Tibial nerve (tissue), 4 donors: ENCODE measurements around the gene SLC12A1.

Experiments used
- EP300 ChIP-seq, 2 donors: sonication (generic); formaldehyde crosslinking; IDR thresholded peaks; one replicate each; pipeline ENCODE4 v1.6.1; 2017; ENCODE audit warnings: antibody characterized with exemption in 2 of 2, mild to moderate bottlenecking in 1 of 2
- POLR2A ChIP-seq, 2 donors: fragments of 450-650 bp; IDR thresholded peaks; one replicate each; pipeline ENCODE4 v1.6.1; 2017; ENCODE audit warnings: antibody characterized with exemption in 2 of 2, mild to moderate bottlenecking in 2 of 2, moderate library complexity in 2 of 2
- TF ChIP-seq, protein P1 (sequence below), 5 experiments: fragments of 200-600 bp in 3 of 5; fragments of 450-650 bp in 2 of 5; sonication (generic) in 3 of 5; IDR thresholded peaks; one replicate each; pipeline ENCODE4 v1.5.1; 2016 to 2019; ENCODE audit warnings: antibody characterized with exemption in 5 of 5, mild to moderate bottlenecking in 3 of 5, moderate library complexity in 2 of 5

DNA sequence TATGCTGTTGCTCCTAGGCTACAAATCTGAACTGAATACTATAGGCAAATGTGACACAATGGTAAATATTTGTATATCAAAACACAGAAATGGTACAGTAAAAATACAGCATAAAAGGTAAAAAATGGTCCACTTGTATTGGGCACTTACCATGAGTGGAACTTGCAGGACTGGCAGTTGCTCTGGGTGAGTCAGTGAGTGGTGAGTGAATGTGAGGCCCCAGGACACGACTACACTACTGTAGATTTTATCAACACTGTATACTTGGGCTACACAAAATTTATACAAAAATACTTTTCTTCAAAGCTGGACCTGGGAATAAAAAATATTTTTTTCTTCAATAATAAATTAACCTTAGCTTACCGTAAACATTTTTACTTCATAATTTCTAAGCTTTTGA lies 83.5 kb downstream of the SLC12A1 start:
- TF ChIP-seq, protein P1, sequence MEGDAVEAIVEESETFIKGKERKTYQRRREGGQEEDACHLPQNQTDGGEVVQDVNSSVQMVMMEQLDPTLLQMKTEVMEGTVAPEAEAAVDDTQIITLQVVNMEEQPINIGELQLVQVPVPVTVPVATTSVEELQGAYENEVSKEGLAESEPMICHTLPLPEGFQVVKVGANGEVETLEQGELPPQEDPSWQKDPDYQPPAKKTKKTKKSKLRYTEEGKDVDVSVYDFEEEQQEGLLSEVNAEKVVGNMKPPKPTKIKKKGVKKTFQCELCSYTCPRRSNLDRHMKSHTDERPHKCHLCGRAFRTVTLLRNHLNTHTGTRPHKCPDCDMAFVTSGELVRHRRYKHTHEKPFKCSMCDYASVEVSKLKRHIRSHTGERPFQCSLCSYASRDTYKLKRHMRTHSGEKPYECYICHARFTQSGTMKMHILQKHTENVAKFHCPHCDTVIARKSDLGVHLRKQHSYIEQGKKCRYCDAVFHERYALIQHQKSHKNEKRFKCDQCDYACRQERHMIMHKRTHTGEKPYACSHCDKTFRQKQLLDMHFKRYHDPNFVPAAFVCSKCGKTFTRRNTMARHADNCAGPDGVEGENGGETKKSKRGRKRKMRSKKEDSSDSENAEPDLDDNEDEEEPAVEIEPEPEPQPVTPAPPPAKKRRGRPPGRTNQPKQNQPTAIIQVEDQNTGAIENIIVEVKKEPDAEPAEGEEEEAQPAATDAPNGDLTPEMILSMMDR (IDR thresholded peaks at IDR 0.05) = no peak
- no peak for TF ChIP-seq EP300 (IDR thresholded peaks at IDR 0.05)
- TF ChIP-seq POLR2A (IDR thresholded peaks at IDR 0.05) = no peak
